Natural killer cell (primary cell): ENCODE measurements around the gene WNT7A. TPM values are rescaled to one million over a fixed set of nuclear protein-coding genes. Genes with fewer than 3 reads are reported as not detected.

Source experiments
- ATAC-seq, 3 donors: fragments of 150-1000 bp in 2 of 3; fragments of 200-7000 bp in 1 of 3; cut with Tn5 transposase; 1 replicate in 1 of 3; 2 replicates in 2 of 3; pipeline ENCODE4 v1.10.0; 2021; ENCODE audit warnings: mild to moderate bottlenecking in 2 of 3, moderate library complexity in 2 of 3
- DNase-seq, 2 donors: peaks; one replicate each; pipeline versions ENCODE4 v3.0.0 to v3.0.0-alpha.2; 2013 to 2021; ENCODE audit warnings: mixed read lengths in 1 of 2
- H3K27ac ChIP-seq: one replicate; pipeline ENCODE4 v1.5.1; 2013; ENCODE audit warnings: mild to moderate bottlenecking, low read length
- H3K27me3 ChIP-seq: one replicate; pipeline ENCODE4 v1.6.1; 2013; ENCODE audit warnings: low read length; ENCODE audit not compliant: control insufficient read depth, insufficient read depth
- H3K36me3 ChIP-seq: one replicate; pipeline ENCODE4 v1.6.1; 2013; ENCODE audit warnings: low read length; ENCODE audit not compliant: control insufficient read depth, insufficient read depth
- H3K4me1 ChIP-seq: one replicate; pipeline ENCODE4 v1.6.1; 2013; ENCODE audit warnings: low read length; ENCODE audit not compliant: control insufficient read depth, insufficient read depth
- H3K4me3 ChIP-seq: one replicate; pipeline ENCODE4 v1.5.1; 2013; ENCODE audit warnings: low read length
- H3K9me3 ChIP-seq: one replicate; pipeline ENCODE4 v1.6.1; 2013; ENCODE audit warnings: low read length; ENCODE audit not compliant: control insufficient read depth, insufficient read depth
- H3K27ac Mint-ChIP-seq, 2 donors: one replicate each; pipeline ENCODE4 v1.8.0; 2022; ENCODE audit warnings: mild to moderate bottlenecking in 2 of 2, mixed read lengths in 2 of 2, moderate library complexity in 1 of 2
- H3K27me3 Mint-ChIP-seq, 2 donors: one replicate each; pipeline ENCODE4 v1.8.0; 2022; ENCODE audit warnings: low read depth in 2 of 2, mixed read lengths in 2 of 2
- H3K36me3 Mint-ChIP-seq: one replicate; pipeline ENCODE4 v1.8.0; 2022; ENCODE audit warnings: mixed read lengths
- H3K4me1 Mint-ChIP-seq, 2 donors: one replicate each; pipeline ENCODE4 v1.8.0; 2022; ENCODE audit warnings: mixed read lengths in 2 of 2
- H3K4me3 Mint-ChIP-seq: one replicate; pipeline ENCODE4 v1.8.0; 2022; ENCODE audit warnings: mild to moderate bottlenecking, moderate library complexity, mixed read lengths
- H3K9me3 Mint-ChIP-seq, 2 donors: one replicate each; pipeline ENCODE4 v1.8.0; 2022; ENCODE audit warnings: mixed read lengths in 2 of 2
- CTCF ChIP-seq: fragments of 200-600 bp; IDR thresholded peaks from one replicate; pipeline ENCODE4 v1.8.0; 2022; ENCODE audit warnings: antibody characterized with exemption
- WGBS: methylation state at CpG from one replicate; pipeline ENCODE4 v1.1.7; 2013; ENCODE audit warnings: missing lambda C conversion rate; ENCODE audit not compliant: insufficient coverage; 5-methylcytosine and 5-hydroxymethylcytosine counted together
- intact Hi-C: fragments of 100-400 bp; cut with micrococcal nuclease; formaldehyde crosslinking; loops from one replicate; pipeline ENCODE4 v1.14.2; 2022
- total RNA-seq, 4 donors: library from RNA; stranded (reverse); fragments of 120-200 nt in 1 of 4; gene quantifications; one replicate each; pipeline versions ENCODE4 v1.2.3 to v1.2.4, GENCODE V29; 2013 to 2022

The WNT7A gene
- total RNA-seq, 3 donors from 2014 or later (not counting 1 experiment from before 2014, with no cell fraction given), result 0.18 to 0.45 TPM; not detected in 1

- Histone ChIP-seq H3K9me3 (no peaks in the 10 kb centered on the region), H3K27ac (no peak overlapping the region), H3K4me1 (no peaks in the 10 kb centered on the region), H3K4me3 (no peak overlapping the region), H3K36me3 (no peaks in the 10 kb centered on the region), H3K27me3 (no peaks in the 10 kb centered on the region)
- H3K27me3 Mint-ChIP-seq, result peaks cover 19 to 26% of the 10 kb centered on the region in 2 donors
- WGBS, result 91% methylated on average over 7 of the region's 7 CpGs
- intact Hi-C loops, result no loop called here
- DNase-seq, result no peak
- H3K4me3 Mint-ChIP-seq, result no peak overlapping the region
- TF ChIP-seq CTCF, result no peak
- peaks cover 0 to 5% of the 10 kb centered on the region in 2 donors for H3K4me1 Mint-ChIP-seq
- no peaks in the 10 kb centered on the region for H3K36me3 Mint-ChIP-seq
- H3K27ac Mint-ChIP-seq, result no peak overlapping the region
- no peaks in the 10 kb centered on the region for H3K9me3 Mint-ChIP-seq
- ATAC-seq, result no peak
Measured at GRCh38 chr3:13785351-13785750, 94.5 kb downstream of the WNT7A start.

DNA sequence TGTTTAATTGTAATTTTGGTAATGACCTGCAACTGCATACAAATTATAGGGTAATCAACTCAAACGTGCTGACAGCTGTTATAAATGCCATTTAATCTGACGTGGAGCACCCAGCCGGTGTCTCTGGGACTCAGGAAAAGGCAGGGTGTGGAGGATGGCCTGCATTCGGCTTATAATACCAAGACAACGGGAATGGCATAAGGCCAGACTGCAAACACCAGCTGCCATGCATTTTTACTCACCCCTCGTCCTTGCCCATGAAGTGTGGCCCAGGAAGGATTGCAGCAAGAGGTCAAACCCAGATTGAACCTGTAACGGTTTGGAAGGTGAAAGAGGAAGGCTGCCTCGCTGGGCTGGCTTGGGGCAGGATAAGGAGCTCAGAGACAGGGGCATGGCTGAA, 96.4 kb downstream of the WNT7A start:
- Histone ChIP-seq H3K4me1 (no peaks in the 10 kb centered on the region), H3K4me3 (no peak overlapping the region), H3K36me3 (no peaks in the 10 kb centered on the region), H3K27me3 (no peaks in the 10 kb centered on the region), H3K9me3 (no peaks in the 10 kb centered on the region), H3K27ac (no peak overlapping the region)
- no peak for TF ChIP-seq CTCF
- ATAC-seq (no peak), DNase-seq (no peak)
- Mint-ChIP-seq H3K36me3 (no peaks in the 10 kb centered on the region), H3K4me3 (no peak overlapping the region), H3K27ac (no peak overlapping the region), H3K27me3 (peaks cover 16 to 26% of the 10 kb centered on the region in 2 donors), H3K9me3 (no peaks in the 10 kb centered on the region), H3K4me1 (peaks cover 0 to 5% of the 10 kb centered on the region in 2 donors)
- intact Hi-C loops, result no loop called here
- WGBS, result 80% methylated on average over 8 of the region's 8 CpGs

DNA sequence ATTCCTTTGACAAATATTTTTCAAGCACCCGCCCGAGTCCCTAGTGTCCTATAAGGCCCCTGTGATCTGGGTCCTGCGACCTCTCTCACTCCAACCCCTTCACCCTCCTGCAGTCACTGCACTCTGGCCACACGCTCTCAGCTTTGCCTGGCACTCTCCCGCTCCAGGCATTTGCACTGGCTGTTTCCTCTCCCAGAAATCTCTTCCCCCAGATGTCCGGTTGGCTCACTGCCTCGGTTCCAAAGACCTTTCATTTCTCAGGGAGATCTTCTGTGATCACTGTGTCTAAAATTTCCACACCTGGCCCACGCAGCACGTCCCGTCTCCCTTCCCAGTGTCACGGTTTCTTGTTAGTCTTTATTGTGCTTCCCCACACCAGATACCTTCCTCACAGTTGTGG, 97.4 kb downstream of the WNT7A start:
- Histone ChIP-seq H3K4me3 (no peak overlapping the region), H3K27ac (no peak overlapping the region), H3K9me3 (no peaks in the 10 kb centered on the region), H3K27me3 (no peaks in the 10 kb centered on the region), H3K4me1 (no peaks in the 10 kb centered on the region), H3K36me3 (no peaks in the 10 kb centered on the region)
- 24% methylated on average over 9 of the region's 11 CpGs for WGBS
- intact Hi-C loops, result no loop called here
- Mint-ChIP-seq H3K4me1 (peaks cover 0 to 5% of the 10 kb centered on the region in 2 donors), H3K27me3 (peaks cover 16 to 29% of the 10 kb centered on the region in 2 donors), H3K4me3 (no peak overlapping the region), H3K27ac (no peak overlapping the region), H3K36me3 (no peaks in the 10 kb centered on the region), H3K9me3 (no peaks in the 10 kb centered on the region)
- no peak for ATAC-seq
- no peak for DNase-seq
- TF ChIP-seq CTCF, result no peak

DNA sequence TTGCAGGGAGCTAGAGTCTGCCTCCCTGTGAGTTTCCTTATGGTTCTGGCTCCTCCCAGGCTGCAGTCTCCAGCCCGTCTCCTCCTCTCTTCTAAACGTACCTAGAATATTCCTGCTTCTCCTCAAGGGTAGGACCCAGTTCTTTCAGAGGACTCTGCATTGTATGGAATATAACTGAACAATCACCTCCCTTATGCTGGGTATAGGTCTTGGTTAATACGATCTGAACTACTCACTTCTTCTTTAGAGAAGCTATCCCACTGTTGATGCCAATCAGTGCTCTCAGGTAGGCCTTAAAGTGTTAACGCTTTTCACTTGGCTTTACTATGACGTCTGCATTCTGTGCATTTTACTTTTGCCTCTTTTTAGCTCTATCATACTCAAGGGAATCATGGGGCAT, 98.5 kb downstream of the WNT7A start:
- H3K27ac Mint-ChIP-seq, result no peak overlapping the region
- H3K4me3 Mint-ChIP-seq, result no peak overlapping the region
- H3K9me3 Mint-ChIP-seq, result no peaks in the 10 kb centered on the region

More for the DNA sequence above, 98.5 kb downstream of the WNT7A start:
- WGBS, result 92% methylated on average over 5 of the region's 5 CpGs
- Histone ChIP-seq H3K9me3 (no peaks in the 10 kb centered on the region), H3K4me3 (no peak overlapping the region), H3K4me1 (no peaks in the 10 kb centered on the region), H3K27ac (no peak overlapping the region), H3K27me3 (no peaks in the 10 kb centered on the region), H3K36me3 (no peaks in the 10 kb centered on the region)
- H3K36me3 Mint-ChIP-seq, result no peaks in the 10 kb centered on the region
- TF ChIP-seq CTCF, result no peak
- peaks cover 16 to 38% of the 10 kb centered on the region in 2 donors for H3K27me3 Mint-ChIP-seq
- no peak for ATAC-seq
- DNase-seq, result no peak
- H3K4me1 Mint-ChIP-seq, result peaks cover 0 to 5% of the 10 kb centered on the region in 2 donors
- intact Hi-C loops, result no loop called here
